ENCODE measurements around the gene SLC9A7.

Gene SLC9A7

DNA sequence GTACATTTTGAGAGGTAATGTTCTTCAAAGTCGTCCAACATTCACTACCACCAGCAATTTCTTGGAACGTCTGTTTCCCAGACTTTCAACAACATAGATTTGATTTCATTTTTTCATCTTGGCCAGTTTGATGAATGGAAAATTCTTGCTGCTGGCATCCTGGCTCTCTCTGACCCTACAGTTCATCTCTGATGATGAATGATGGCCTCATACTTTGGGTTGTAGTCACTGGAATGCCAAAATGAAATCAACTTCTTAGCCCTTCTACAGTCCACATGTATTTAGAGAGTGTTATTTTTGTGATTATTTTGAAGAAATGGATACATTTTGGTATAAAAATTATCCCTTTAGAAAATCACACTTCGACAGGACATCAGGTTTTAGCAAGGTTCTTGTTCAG, 176.6 kb downstream of the SLC9A7 start:
- TF ChIP-seq, protein P1, sequence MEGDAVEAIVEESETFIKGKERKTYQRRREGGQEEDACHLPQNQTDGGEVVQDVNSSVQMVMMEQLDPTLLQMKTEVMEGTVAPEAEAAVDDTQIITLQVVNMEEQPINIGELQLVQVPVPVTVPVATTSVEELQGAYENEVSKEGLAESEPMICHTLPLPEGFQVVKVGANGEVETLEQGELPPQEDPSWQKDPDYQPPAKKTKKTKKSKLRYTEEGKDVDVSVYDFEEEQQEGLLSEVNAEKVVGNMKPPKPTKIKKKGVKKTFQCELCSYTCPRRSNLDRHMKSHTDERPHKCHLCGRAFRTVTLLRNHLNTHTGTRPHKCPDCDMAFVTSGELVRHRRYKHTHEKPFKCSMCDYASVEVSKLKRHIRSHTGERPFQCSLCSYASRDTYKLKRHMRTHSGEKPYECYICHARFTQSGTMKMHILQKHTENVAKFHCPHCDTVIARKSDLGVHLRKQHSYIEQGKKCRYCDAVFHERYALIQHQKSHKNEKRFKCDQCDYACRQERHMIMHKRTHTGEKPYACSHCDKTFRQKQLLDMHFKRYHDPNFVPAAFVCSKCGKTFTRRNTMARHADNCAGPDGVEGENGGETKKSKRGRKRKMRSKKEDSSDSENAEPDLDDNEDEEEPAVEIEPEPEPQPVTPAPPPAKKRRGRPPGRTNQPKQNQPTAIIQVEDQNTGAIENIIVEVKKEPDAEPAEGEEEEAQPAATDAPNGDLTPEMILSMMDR (IDR thresholded peaks at IDR 0.05), result no peak

DNA sequence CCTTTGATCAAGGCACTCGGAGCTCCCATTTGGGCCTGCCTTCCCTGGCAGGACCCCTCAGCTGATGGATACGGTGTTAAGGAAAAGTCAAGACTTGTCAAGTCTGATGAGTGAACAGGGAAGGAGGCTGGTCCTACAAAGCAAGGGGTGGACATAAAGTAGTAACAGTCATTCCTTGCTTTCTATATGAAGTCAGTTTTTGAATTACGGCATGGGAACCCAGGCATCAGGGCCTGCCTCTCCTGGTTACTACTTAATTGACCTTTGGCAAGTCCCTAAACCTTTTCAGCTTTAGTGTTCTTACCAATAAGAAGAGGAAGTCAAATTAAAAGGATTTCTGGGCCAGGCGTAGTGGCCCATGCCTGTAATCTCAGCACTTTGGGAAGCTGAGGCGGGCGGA, 178.3 kb downstream of the SLC9A7 start:
- TF ChIP-seq, protein P1 (IDR thresholded peaks at IDR 0.05), result no peak

DNA sequence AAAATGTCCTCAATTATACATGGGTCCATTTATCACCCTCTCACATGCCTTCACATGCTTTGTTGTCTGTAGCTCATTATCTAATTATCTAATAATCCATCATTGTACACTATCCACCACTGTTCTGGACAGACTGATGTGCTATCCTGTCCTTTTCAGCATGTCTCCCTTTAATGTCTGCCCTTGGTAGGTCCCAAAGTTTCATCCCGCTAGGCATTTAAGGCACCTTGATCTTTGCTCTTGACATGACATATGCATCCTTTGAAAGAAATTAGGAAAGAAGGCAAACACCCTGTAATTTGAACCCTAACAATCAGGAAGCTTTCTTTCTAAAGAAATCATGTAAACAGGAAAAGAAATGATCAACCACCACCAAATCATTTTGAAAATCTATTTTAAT, 179.7 kb downstream of the SLC9A7 start:
- TF ChIP-seq, protein P1 (IDR thresholded peaks at IDR 0.05), result no peak

DNA sequence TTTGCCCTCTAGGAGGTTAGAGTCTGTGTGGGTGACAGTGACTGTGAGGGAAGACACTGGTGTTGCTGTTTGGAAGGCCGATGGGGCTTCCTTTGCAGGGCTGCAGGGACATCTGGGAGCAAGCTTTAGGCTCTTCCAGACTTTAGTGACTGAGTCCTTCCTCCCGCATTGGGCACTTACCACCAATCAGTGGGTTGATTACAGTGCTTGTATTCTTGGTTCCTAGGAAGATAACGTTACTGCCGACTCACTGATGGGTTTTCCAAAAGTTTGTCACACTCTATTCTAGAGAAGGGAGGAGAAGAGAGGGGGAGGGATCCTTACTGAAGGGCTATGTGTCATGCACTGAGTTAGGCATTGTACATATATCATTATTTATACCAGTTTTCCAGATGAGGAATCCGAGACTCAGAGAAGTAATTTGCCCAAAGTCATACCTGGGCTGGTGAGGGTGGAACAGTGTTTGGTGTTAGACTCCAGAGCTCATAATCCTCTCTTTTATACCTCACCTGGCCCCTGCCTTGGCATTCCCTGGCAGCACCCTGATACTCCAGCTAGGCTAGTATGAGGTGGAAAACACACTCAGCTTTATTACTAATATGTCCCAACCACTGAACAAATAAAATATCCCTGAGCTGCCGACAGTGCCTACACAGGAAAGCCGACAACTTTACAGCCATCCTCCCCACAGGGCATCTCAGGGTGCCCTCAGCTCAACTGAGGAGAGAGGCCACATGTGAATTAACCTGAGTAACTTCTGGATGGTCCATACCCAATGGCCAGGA, 181.5 kb downstream of the SLC9A7 start:
- TF ChIP-seq, protein P1 (IDR thresholded peaks at IDR 0.05), result no peak

DNA sequence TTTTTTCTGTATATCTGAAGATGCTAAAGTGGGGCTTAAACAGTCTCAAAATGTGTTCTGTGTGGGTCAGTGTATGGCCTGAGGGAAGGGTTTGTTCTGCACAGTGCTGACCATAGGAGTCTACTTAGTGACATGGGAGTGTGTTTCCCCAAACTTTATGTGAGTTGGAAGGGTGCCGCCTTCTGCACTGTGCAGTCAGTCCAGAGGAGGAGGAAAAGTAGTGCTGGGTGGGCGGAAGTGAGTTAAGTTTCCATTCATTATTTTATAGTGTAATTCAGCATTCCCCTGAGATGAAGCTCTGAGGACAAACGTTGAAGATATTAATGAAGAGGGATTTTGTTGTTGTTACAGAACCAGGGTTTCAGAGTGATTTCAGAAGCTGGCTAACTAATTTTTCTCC, 182.5 kb downstream of the SLC9A7 start:
- TF ChIP-seq, protein P1 (IDR thresholded peaks at IDR 0.05), result no peak

DNA sequence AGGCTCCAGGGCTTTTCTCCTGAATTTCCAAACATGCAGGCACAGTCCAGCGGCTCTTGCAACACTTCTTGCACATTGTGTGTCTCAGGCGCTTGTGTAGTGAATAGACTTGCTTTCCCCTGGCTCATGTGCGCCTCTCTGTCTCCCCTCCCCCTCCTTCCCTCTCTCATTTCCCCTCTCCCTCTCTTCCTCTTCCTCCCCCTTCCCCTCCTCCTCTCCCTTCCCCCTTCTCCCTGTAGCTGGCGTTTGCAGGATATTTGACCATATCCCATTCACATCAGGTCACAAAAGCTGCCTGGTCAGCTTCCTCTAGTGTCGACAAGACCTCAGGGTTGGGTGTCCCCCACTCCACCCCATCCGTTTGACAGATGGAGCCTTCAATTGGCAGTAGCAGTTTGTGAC, 182.9 kb downstream of the SLC9A7 start:
- TF ChIP-seq, protein P1 (IDR thresholded peaks at IDR 0.05), result no peak

DNA sequence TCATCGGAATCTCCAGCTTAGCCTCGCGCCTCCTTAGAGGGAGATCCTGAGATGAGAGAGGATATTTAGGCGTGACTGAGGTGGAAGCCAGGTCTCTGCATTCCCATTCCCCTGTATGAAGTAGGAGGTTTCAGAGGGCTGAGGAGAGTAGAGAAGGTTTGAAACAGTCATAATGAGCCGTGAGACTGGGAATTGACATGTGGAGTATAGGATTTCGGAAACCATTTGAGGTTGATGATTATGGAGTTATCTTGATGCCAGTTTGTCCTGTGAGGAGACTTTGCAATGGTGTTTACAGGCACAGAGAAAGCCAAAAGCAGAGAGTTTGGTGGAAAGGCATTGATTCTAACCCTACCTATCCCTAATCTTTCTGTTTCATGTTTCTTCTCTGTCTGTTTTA, 183.3 kb downstream of the SLC9A7 start:
- TF ChIP-seq, protein P1 (IDR thresholded peaks at IDR 0.05), result no peak

All from LNCAP (cell line).